NCI-H2196 treated with DMSO at 0.1 percent for 48 hours (cell line): ENCODE measurements around the gene MEF2D.

ENCODE experiments used
- DNase-seq: peaks from one replicate; lab custom pipeline; 2025; ENCODE audit not compliant: unreplicated experiment; lab: John Stamatoyannopoulos, UW

Gene MEF2D

GRCh38 chr1:156430866-156431265 lies 69.7 kb downstream of the MEF2D start:
- no peak for DNase-seq

- DNase-seq = no peak
These were observed 70.3 kb downstream of the MEF2D start for GRCh38 chr1:156430303-156430702.

- no peak for DNase-seq
These were observed 71.1 kb downstream of the MEF2D start for GRCh38 chr1:156429313-156430060.

- no peak for DNase-seq
These were observed 71.8 kb downstream of the MEF2D start for GRCh38 chr1:156428746-156429288.

GRCh38 chr1:156427957-156428356 lies 72.6 kb downstream of the MEF2D start:
- no peak for DNase-seq

GRCh38 chr1:156425943-156426342 lies 74.6 kb downstream of the MEF2D start:
- no peak for DNase-seq

- no peak for DNase-seq
These were observed 75.7 kb downstream of the MEF2D start for GRCh38 chr1:156424806-156425432.

- no peak for DNase-seq
These were observed 76.9 kb downstream of the MEF2D start for GRCh38 chr1:156423422-156424352.

GRCh38 chr1:156422602-156423091 lies 77.9 kb downstream of the MEF2D start:
- DNase-seq = no peak

GRCh38 chr1:156421939-156422601 lies 78.5 kb downstream of the MEF2D start:
- DNase-seq = no peak

- peak; percentile 37 for DNase-seq
These were observed 79.3 kb downstream of the MEF2D start for GRCh38 chr1:156421062-156421938.

- DNase-seq = no peak
These were observed 80.1 kb downstream of the MEF2D start for GRCh38 chr1:156420205-156421061.

- DNase-seq = no peak
These were observed 80.7 kb downstream of the MEF2D start for GRCh38 chr1:156419854-156420204.

GRCh38 chr1:156418416-156419070 lies 82.0 kb downstream of the MEF2D start:
- no peak for DNase-seq

- no peak for DNase-seq
These were observed 83.1 kb downstream of the MEF2D start for GRCh38 chr1:156417401-156418020.

GRCh38 chr1:156416993-156417392 lies 83.6 kb downstream of the MEF2D start:
- DNase-seq = no peak

- DNase-seq = no peak
These were observed 86.0 kb downstream of the MEF2D start for GRCh38 chr1:156414461-156415064.
